GM12878 (cell line): ENCODE measurements around the gene BAG5. TPM values are rescaled to one million over a fixed set of nuclear protein-coding genes. Genes with fewer than 3 reads are reported as not detected.

ENCODE experiments used
- CTCF ChIP-seq, 3 experiments: IDR thresholded peaks in 2 of 3; conservative IDR thresholded peaks in 1 of 3; 2 replicates each; pipeline ENCODE4 v1.5.1; 2011; ENCODE audit warnings: low read depth in 3 of 3, low read length in 3 of 3, mild to moderate bottlenecking in 3 of 3, control low read depth in 2 of 3, moderate library complexity in 2 of 3, inconsistent platforms in 1 of 3, mixed read lengths in 1 of 3; ENCODE audit not compliant: control insufficient read depth in 2 of 3, insufficient read depth in 1 of 3; ENCODE audit errors: extremely low read depth in 1 of 3
- MTA2 ChIP-seq: fragments of 450-650 bp; IDR thresholded peaks from 2 replicates; pipeline ENCODE4 v1.6.1; 2016; ENCODE audit warnings: low read depth, mild to moderate bottlenecking, moderate library complexity
- MXI1 ChIP-seq: fragments of 150-350 bp; IDR thresholded peaks from 2 replicates; pipeline ENCODE4 v1.6.1; 2011; ENCODE audit warnings: low read depth, mild to moderate bottlenecking, inconsistent platforms, low read length, improper control_type of control experiment
- PKNOX1 ChIP-seq: fragments of 450-650 bp; IDR thresholded peaks from 2 replicates; pipeline ENCODE4 v1.6.1; 2016; ENCODE audit warnings: mild to moderate bottlenecking
- POU2F2 ChIP-seq: IDR thresholded peaks from 3 replicates; pipeline ENCODE4 v1.6.1; 2011; ENCODE audit warnings: low read depth, mild to moderate bottlenecking, low read length, borderline replicate concordance
- SUZ12 ChIP-seq: fragments of 200-600 bp; sonication (generic); IDR thresholded peaks from one replicate; pipeline ENCODE4 v1.6.1; 2018; ENCODE audit warnings: antibody characterized with exemption, mild to moderate bottlenecking; ENCODE audit not compliant: unreplicated experiment
- ZNF592 ChIP-seq: fragments of 450-650 bp; IDR thresholded peaks from 2 replicates; pipeline ENCODE4 v1.6.1; 2017; ENCODE audit warnings: mild to moderate bottlenecking, moderate library complexity
- polyA plus RNA-seq, 11 experiments: library from polyadenylated mRNA; depleted of rRNA in 4 of 11; unstranded in 6 of 11; stranded (reverse) in 5 of 11; fragments of >200 nt; fragmentation: Nextera tagmentation in 4 of 11; fragmentation: Illumina TruSeq in 1 of 11; extraction: Ambion mirVana in 4 of 11; extraction: Trizol in 1 of 11; gene quantifications; 1 replicate in 1 of 11; 2 replicates in 10 of 11; pipeline versions ENCODE4 v1.2.1 to v1.2.3, GENCODE V29; 2011 to 2016; ENCODE audit warnings: inconsistent platforms in 2 of 11, missing spikeins in 2 of 11, low read depth in 1 of 11
- total RNA-seq, 4 experiments: library from RNA; depleted of rRNA in 3 of 4; stranded (reverse); fragments of >200 nt in 3 of 4; fragmentation: Illumina TruSeq in 1 of 4; extraction: Trizol in 1 of 4; gene quantifications; 2 replicates each; pipeline versions ENCODE4 v1.2.1 to v1.2.3, GENCODE V29; 2013 to 2021

Gene BAG5
- total and polyA plus RNA-seq, 10 of the 15 experiments (the other 5 are each of a cell fraction or from before 2014, with no cell fraction given): 9.9 to 30.5 (median 20.1) TPM

- TF ChIP-seq CTCF (IDR thresholded peaks at IDR 0.05 in 2 of 3, conservative IDR thresholded peaks at IDR 0.05 in 1 of 3; ENCODE audit: control insufficient read depth in 2 of 3, extremely low read depth in 1 of 3, insufficient read depth in 1 of 3, low read depth in 3 of 3, low read length in 3 of 3) (no peak), MXI1 (no peak), SUZ12 (no peak), ZNF592 (no peak), MTA2 (no peak), POU2F2 (no peak), PKNOX1 (no peak)
Measured at GRCh38 chr14:103547455-103547940, 15.0 kb downstream of the BAG5 start (continued).
